ENCODE results near the gene DNA2.

DNA sequence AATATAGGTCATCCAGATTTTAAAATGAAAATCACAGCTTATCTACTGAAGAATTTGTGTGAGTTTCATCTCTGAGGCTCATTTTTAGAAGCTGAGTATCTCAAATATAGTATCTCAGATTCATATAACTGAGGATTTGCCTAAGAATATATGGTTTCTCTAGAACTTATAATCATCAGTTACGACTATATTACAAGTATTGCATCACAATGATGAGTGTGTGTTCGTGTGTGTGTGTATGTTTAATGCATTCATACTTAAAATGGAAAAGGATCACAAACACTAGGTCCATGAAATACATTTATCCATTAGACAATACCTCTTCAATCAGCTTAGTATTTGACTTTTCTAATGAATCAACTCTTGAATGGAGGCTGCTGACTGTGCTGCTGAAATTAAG lies 86.0 kb downstream of the DNA2 start:
- no peak for TF ChIP-seq CTCF (IDR thresholded peaks at IDR 0.05)
- TF ChIP-seq EZH2 (IDR thresholded peaks at IDR 0.05), result no peak
